CMK (cell line): ENCODE results near the gene ARMC5.
"Not testable (repeated sequence)": the region's sequence is repeated elsewhere in the genome, so short reads cannot be mapped to it uniquely, and the experiment has no call there.

ENCODE experiments used
- DNase-seq: peaks from one replicate; pipeline ENCODE4 v3.0.0-alpha.2; 2010; ENCODE audit warnings: low read depth

Gene ARMC5

GRCh38 chr16:31478956-31479355 is 19.7 kb downstream of the ARMC5 start:
- no peak for DNase-seq

GRCh38 chr16:31479751-31480150 is 20.4 kb downstream of the ARMC5 start:
- DNase-seq: no peak

- no peak for DNase-seq
Measured at GRCh38 chr16:31480851-31481536, 21.7 kb downstream of the ARMC5 start.

GRCh38 chr16:31483081-31483480 is 23.8 kb downstream of the ARMC5 start, which contains the start of gene SLC5A2:
Gene SLC5A2, plus strand, starts transcription at chr16:31483123. Its CDS starts 14 bp downstream, at chr16:31483137.
- DNase-seq: no peak

- not testable (repeated sequence) for DNase-seq
Measured at GRCh38 chr16:31484048-31484447, 24.7 kb downstream of the ARMC5 start.

DNA sequence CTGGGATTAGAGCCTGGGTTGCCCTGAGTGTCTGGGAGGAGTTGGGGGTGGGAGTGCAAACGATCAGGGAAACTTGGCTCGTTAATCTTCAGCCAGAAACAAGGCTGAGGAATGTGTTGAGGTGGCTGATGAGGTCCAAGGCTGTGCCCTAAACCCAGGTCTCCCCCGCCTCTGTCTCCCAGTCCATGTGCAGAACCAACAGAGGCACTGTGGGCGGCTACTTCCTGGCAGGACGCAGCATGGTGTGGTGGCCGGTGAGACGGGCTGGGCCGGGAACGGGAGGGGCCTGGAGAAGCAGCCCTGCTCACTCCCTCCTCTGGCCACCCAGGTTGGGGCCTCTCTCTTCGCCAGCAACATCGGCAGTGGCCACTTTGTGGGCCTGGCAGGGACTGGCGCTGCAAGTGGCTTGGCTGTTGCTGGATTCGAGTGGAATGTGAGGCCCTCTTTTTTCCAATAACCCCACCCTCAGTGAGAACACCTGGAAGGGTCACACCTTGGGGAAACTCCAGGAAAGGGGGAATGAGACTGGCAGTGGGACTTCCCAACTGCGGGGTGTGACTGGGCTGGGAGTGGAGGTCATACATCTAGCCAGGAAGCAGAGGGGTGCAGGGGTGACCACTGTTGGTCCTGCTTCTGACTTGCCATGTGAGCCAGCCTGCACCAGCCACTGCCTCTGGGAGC is 25.3 kb downstream of the ARMC5 start:
- no peak for DNase-seq

DNA sequence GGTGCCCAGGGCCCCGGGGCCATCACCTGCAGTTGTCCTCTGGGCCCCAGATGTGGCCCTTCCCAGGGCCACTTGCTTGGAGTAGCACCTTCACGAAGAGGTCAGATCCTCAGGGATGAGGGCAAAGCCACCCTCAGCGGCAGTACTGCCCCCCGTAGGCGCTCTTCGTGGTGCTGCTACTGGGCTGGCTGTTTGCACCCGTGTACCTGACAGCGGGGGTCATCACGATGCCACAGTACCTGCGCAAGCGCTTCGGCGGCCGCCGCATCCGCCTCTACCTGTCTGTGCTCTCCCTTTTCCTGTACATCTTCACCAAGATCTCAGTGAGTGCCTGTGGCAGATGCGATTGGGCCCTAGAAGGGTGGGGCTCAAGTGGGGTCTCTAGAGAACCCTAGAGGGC is 26.3 kb downstream of the ARMC5 start:
- DNase-seq: no peak

DNA sequence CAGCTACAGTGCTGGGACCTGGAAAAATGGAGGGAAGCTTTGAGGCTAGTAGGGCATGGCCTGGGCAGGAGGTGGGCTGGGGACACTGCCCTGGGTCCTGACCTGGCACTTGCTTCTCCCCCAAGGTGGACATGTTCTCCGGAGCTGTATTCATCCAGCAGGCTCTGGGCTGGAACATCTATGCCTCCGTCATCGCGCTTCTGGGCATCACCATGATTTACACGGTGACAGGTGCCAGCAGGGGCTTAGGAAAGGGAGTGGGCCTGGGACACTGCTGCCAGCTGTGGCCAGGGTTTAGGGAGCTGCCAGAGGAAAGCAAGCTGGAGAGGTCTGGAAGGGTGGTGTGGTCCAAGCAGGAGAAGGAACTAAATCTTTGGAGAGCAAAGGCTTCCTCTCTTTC is 26.7 kb downstream of the ARMC5 start:
- no peak for DNase-seq

- no peak for DNase-seq
Measured at GRCh38 chr16:31487071-31487719, 27.9 kb downstream of the ARMC5 start.

DNA sequence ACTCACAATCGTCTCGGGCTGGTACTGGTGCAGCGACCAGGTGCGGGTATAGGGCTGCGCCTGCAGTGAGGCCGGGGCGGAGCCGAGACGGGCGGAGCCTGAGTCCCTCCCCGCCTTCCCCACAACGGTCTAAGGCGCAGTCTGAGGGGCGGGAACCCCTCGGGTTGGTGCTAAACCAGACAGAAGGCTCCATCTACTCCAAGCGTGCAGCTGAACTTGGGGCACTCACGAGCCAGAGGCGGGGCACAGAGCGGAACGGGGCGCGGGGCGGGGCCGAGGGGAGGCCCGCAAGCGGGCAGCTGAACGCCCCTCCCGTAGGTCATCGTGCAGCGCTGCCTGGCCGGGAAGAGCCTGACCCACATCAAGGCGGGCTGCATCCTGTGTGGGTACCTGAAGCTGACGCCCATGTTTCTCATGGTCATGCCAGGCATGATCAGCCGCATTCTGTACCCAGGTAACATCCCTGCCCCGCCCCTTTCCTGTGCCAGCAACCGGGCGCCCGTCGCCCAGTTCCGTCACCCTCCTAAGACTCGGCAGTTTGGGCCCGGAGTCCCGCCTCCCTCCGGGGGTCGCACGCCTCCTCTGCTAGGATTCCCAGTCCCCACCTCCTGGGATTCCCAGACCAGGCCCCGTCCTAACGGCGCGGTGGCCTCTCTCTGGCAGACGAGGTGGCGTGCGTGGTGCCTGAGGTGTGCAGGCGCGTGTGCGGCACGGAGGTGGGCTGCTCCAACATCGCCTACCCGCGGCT is 28.6 kb downstream of the ARMC5 start:
- no peak for DNase-seq

GRCh38 chr16:31488468-31489297 is 29.4 kb downstream of the ARMC5 start:
- no peak for DNase-seq

DNA sequence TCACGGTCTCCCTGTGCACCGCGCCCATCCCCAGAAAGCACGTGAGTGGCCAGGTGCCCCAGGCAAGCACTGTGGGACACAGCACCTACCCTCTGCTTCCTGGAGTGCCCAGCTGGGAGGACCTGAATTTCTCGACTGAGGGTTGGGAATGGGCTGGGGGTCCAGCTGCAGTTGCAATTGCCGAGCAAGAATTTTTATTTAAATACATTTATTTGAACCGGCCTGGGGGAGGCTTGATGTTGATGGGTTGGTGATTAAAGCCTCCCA is 29.9 kb downstream of the ARMC5 start:
- no peak for DNase-seq

- DNase-seq: no peak
Measured at GRCh38 chr16:31489616-31490584, 30.6 kb downstream of the ARMC5 start.

- no peak for DNase-seq
Measured at GRCh38 chr16:31491778-31492418, 32.6 kb downstream of the ARMC5 start.

DNA sequence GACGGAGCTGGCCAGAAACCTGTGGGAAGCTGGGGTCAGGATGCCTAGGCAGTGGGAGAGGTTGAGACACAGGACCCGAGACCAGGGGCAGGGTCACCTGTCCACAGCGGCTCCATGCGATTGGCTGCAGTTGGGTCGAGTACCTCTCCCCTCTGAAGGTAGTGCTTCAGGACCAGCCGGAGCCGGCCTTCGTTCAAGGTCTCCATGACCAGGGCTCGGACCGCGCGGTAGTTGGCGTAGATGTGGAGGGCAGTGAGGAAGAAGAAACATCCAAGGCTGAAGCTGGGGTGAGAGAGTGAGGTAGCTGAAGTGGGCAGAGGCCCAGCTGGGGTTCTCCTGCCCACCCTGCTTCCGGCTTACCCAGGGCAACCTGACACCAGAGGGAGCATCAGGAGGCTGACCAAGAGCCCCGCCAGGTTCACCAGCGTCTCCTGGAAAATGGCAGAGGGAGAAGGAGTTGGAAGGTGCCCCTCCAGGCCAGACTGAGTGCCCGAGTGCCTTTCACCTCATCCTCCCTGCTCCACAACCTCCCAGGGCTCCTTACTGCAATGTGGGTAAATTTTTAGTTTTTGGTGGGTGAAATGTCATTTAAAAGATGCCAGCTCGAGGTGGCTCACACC is 34.3 kb downstream of the ARMC5 start:
- no peak for DNase-seq

- no peak for DNase-seq
Measured at GRCh38 chr16:31496670-31497069, 37.4 kb downstream of the ARMC5 start.

DNA sequence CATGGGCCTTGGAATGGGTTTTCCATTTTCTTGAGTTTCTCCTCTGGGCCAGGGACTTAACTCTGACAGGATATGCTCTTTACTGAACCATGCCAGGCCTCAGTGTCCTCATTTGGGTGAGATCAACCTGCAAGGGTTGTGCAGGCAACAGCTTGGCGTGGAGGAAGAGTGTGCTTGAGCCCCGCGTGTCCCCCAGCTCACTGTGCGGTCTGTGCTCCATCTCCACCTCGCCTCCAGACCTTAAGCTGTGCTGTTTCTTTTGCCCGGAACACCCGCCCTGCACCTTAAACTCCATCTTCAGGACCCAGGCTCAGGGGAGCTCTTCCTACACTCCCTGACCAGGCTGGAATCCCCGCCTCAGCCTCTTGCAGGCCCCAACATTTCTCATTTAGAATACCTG is 39.2 kb downstream of the ARMC5 start:
- no peak for DNase-seq

- DNase-seq: no peak
Measured at GRCh38 chr16:31499928-31500327, 40.6 kb downstream of the ARMC5 start.

DNA sequence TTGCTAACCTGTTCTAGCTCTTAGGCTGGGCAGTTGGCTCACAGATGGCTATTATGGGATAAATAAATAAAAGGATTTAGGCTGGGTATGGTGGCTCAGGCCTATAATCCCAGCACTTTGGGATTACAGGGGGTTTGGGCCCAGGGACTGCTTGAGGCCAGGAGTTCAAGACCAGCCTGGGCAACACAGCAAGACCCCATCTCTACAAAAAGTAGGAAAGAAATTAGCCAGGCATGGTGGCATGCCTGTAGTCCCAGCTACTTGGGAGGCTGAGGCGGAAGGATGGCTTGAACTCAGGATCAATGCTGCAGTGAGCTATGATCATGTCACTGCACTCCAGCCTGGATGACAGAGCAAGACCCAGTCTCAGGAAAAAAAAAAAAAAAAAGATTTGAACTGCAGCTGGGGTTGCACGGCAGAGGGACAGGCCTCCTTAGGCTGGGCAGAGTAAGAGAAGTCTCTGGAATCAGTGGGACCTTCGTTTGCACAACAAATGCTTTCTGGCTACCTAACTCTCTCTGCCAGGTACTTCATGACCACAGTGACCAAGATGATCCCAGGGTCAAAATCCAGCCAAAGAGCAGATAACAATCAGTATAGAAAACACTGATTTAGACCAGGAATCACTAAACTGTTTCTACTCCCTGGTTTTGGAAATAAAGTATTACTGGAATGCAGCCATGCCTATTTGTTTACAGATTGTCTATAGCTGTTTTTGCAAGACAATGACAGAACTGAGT is 42.1 kb downstream of the ARMC5 start:
- DNase-seq: no peak
